ENCODE measurements around the gene ANXA6.
A peak's percentile ranks its signal among the peaks of the same experiment; 100 is the strongest.

ANXA6 gene

DNA sequence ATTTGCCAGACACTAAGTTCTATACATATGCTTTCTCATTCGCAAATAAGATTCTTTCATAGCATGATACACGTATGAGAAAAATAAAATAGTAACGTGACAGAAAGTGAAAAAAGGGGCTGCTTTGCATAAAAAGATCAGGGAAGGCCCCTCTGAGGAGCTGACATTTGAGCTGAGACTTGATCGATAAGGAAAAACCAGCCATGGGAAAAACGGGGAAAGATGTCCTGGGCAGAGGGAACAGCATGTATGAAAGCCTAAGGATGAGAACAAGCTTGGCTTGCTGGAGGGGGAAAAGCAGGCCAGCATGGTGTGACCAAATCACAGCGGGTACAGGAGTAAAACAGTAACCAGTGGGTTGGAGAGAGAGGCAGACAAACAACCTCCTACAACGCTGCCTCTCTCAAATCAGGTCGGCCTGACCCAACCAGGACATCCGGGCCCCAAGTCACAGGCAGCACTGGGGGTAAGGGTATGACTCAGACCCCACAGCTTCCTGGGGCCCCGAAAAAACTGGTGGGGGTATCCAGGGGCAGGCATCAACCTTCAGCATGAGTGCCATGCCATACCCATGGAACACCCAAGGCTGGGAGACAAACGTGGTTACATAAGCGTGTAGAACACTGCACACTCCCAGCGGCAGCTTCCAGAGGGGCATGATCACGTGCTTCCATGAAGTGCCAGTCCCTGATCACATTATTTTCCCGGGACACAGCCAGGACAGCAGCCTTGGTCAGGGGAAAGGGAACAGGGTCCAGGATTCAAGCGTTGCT is 78.9 kb downstream of the ANXA6 start:
- H3K9me3 Mint-ChIP-seq: peaks cover 2 to 5% of the 10 kb centered on the region in 2 donors
- peak; percentile 65 to 67 for ATAC-seq (replicated peaks)
- DNase-seq: peak; percentile 72
- no peaks in the 10 kb centered on the region for H3K27me3 Mint-ChIP-seq
- H3K4me3 Mint-ChIP-seq: peak overlapping the region; percentile 79 to 99
- peaks cover 56 to 76% of the 10 kb centered on the region in 2 donors for H3K4me1 Mint-ChIP-seq
- peak overlapping the region; percentile 91 for H3K27ac Mint-ChIP-seq
- H3K36me3 Mint-ChIP-seq: peaks cover 74 to 86% of the 10 kb centered on the region in 2 donors

DNA sequence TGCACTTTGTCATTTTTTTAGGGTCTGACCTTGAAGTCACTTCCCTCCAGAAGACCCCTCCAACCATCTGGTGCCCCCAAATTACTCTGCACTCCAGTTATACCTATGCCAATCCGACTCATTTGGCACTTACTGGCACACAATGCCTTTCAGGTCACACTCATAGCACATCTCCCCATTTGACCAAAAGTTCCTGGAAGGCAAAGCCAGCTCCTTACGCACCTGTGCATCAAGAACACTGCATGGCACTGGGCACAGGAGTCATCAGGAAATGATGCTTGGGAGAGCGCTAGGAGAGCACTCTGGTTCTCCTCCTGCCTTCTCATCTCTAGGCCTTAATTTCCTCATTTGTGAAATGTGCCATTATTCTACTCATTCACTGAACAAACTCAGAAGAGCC is 79.6 kb downstream of the ANXA6 start:
- DNase-seq (no peak), ATAC-seq (replicated peaks) (no peak)
- peaks cover 2 to 5% of the 10 kb centered on the region in 2 donors for H3K9me3 Mint-ChIP-seq
- peak overlapping the region; percentile 79 to 99 for H3K4me3 Mint-ChIP-seq
- H3K4me1 Mint-ChIP-seq: peaks cover 54 to 76% of the 10 kb centered on the region in 2 donors
- peaks cover 74 to 87% of the 10 kb centered on the region in 2 donors for H3K36me3 Mint-ChIP-seq
- H3K27ac Mint-ChIP-seq: peak overlapping the region; percentile 91
- H3K27me3 Mint-ChIP-seq: no peaks in the 10 kb centered on the region

DNA sequence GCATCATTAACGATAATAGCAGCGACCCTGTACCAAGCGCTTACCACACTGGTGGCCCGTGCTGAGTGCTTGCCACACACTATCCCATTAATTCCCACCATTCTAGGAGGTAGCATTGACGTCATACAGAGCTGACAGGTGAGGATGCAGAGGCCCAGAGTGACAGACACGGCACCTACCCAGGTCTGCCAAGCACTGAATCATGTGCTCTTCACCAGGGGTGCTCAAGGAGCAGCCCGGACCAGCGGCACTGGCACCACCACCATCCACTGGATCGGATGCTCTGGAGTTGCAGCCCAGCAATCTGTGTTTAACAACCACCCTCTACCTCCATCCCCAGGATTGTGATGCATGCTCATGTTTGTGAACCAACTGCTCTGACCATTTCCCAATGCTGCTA is 80.2 kb downstream of the ANXA6 start:
- Mint-ChIP-seq H3K27me3 (no peaks in the 10 kb centered on the region), H3K36me3 (peaks cover 74 to 88% of the 10 kb centered on the region in 2 donors), H3K4me3 (peak overlapping the region; percentile 79 to 99), H3K4me1 (peaks cover 55 to 76% of the 10 kb centered on the region in 2 donors), H3K27ac (peak overlapping the region; percentile 91), H3K9me3 (peaks cover 2 to 5% of the 10 kb centered on the region in 2 donors)
- no peak for DNase-seq
- ATAC-seq (replicated peaks): no peak

DNA sequence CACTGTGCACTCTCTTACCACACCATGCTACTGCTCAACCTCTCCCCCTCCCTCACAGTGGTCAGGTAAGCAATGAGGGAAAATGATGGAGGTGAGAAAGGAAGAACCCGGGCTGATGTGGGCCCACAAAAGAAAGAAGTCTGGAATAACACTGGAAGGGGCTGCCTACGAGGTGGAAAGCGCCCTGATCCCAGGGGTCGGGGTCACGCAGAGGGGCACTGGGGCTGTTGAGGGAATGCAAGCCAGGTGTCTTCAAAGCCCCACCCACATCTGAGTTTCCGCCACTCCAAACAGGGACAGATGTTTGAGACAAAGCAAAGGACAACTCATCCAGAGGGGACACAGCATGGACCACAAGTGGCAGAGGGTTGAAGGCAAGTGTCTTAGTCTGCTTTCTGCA is 81.0 kb downstream of the ANXA6 start:
- Mint-ChIP-seq H3K27ac (peak overlapping the region; percentile 91), H3K27me3 (no peaks in the 10 kb centered on the region), H3K9me3 (peaks cover 2 to 5% of the 10 kb centered on the region in 2 donors), H3K4me1 (peaks cover 61 to 80% of the 10 kb centered on the region in 2 donors), H3K36me3 (peaks cover 80 to 90% of the 10 kb centered on the region in 2 donors), H3K4me3 (peak overlapping the region; percentile 79 to 99)
- no peak for ATAC-seq (replicated peaks)
- DNase-seq: no peak

DNA sequence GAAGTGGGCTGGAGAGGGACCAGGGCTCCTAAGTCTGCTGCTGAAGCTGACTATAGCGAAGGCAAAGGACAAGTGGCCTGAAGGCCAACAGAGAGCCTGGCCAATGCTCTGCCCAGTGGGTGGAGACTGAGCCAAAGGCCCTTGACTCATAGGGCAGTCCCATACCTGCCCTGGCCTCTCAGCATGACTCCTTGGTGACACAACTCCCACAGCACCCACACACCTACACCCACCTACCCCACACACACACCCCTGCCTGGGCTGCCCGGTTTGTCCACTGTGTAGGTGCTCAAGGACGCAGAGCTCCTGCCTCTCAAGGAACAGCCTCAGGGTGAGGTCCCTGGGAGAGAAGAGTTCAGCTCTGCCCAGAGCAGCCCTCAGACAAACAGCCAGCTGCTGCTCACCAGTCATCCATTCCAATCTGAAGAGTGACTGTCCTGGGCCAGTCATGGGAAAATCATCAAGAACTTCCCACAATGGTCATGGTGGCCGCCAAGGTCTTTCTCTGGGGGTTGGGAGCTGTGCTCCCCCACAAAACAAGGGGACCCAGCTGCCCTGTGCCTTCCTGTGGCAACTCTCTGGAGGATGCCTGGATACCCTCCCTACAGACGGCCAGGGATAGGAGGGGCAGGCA is 81.8 kb downstream of the ANXA6 start:
- DNase-seq (no peak), ATAC-seq (replicated peaks) (no peak)
- peaks cover 67 to 88% of the 10 kb centered on the region in 2 donors for H3K4me1 Mint-ChIP-seq
- H3K27me3 Mint-ChIP-seq: no peaks in the 10 kb centered on the region
- peak overlapping the region; percentile 79 to 99 for H3K4me3 Mint-ChIP-seq
- peaks cover 2 to 5% of the 10 kb centered on the region in 2 donors for H3K9me3 Mint-ChIP-seq
- peak overlapping the region; percentile 91 for H3K27ac Mint-ChIP-seq
- peaks cover 80 to 91% of the 10 kb centered on the region in 2 donors for H3K36me3 Mint-ChIP-seq

DNA sequence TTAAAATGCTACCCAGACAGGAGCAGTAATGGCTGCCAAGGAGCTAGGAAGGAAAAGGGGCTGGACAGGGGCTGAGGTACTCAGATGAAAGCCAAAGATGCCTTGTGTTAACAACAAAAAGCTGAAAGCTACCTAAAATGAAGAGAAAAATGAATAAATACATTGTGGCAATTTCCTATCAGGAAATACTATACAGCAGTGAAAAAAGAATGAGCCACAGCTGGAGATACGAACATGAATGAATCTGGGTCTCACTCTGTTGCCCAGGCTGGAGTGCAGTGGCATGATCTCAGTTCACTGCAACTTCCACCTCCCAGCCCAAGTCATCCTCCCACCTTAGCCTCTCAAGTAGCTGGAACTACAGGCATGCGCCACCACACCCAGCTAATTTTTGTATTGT is 83.0 kb downstream of the ANXA6 start:
- ATAC-seq (replicated peaks) (no peak), DNase-seq (no peak)
- Mint-ChIP-seq H3K27me3 (no peaks in the 10 kb centered on the region), H3K4me1 (peaks cover 73 to 94% of the 10 kb centered on the region in 2 donors), H3K36me3 (peaks cover 72 to 90% of the 10 kb centered on the region in 2 donors), H3K27ac (peak overlapping the region; percentile 92), H3K9me3 (peaks cover 2 to 5% of the 10 kb centered on the region in 2 donors), H3K4me3 (peak overlapping the region; percentile 69 to 72)

DNA sequence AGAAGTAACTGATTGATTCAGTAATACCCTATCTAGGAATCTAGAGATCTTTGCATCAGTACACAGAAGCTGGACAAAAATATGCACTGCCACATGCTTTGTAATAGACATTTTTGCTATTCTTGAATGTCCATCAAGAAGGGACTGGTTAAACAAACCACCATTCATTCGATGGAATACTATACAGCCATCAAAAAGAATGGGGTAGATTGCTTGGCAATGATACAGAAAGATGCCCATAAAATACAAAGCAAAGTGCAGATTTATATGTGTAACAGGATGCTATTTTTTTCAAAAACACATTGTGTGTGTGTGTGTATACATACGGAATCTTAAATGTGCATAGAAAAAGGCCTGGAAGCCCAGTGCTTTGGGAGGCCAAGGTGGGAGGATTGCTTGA is 84.3 kb downstream of the ANXA6 start:
- H3K4me3 Mint-ChIP-seq: peak overlapping the region in 1 of 2 donors; percentile 56
- H3K36me3 Mint-ChIP-seq: peaks cover 70 to 87% of the 10 kb centered on the region in 2 donors
- ATAC-seq (replicated peaks): no peak
- peaks cover 2 to 5% of the 10 kb centered on the region in 2 donors for H3K9me3 Mint-ChIP-seq
- H3K4me1 Mint-ChIP-seq: peaks cover 80 to 94% of the 10 kb centered on the region in 2 donors
- peak overlapping the region; percentile 92 for H3K27ac Mint-ChIP-seq
- no peaks in the 10 kb centered on the region for H3K27me3 Mint-ChIP-seq
- DNase-seq: no peak

DNA sequence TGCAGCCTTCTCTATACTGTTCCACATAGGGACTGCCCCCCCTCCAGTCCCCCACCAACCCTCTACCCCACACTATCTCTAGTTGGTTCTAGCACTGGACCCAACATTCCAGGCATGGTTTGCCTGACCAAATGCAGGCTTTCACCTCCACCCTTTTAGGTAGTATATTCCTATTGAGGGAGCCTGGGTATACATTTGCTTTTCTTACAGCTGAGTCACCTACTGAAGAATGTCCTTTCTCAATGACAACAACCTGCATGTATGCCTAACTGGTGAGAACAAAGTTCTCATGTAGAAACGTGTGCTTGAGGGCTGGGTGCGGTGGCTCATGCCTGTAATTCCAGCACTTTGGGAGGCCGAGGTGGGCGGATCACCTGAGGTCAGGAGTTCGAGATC is 85.0 kb downstream of the ANXA6 start:
- peaks cover 70 to 87% of the 10 kb centered on the region in 2 donors for H3K36me3 Mint-ChIP-seq
- peaks cover 80 to 94% of the 10 kb centered on the region in 2 donors for H3K4me1 Mint-ChIP-seq
- H3K27me3 Mint-ChIP-seq: no peaks in the 10 kb centered on the region
- peak overlapping the region; percentile 34 to 56 for H3K4me3 Mint-ChIP-seq
- peaks cover 4 to 5% of the 10 kb centered on the region in 2 donors for H3K9me3 Mint-ChIP-seq
- DNase-seq (no peak), ATAC-seq (replicated peaks) (no peak)
- H3K27ac Mint-ChIP-seq: peak overlapping the region; percentile 92

DNA sequence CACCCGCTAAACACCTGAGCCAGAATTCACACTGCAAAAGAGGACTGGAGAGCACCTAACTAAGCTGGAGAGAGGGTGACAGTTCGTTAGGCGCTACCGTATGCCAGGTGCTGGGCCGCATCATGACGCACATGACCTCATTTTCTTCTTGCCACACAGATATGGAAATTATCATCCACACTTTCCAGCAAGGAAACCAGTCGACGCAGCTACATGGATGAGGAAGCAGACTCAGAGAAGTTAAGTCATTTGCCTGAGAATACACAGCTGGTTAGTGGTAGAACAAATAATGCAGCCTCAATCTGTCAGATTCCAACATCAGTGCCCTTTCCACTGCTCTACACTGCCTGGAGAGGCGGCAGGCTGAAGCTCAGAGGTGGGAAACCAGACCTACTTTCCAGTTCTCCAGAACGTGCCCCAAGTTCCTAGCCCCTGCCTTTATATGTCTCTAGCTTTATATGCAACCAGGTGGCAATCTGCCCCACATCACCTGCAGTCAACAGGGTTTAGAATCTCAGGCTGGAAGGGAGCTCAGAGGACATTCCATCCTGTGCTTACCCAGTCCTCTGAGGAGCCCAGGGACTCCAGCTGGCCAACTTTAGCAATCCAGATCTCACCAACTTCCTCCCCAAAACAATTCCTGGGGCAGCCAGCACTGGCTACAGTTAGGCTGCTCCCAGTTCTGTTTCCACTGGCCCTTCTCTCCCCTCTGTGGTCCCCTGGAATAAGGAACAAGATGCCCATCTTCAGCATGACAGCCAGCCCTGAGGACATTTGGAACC is 85.5 kb downstream of the ANXA6 start:
- Mint-ChIP-seq H3K4me1 (peaks cover 80 to 94% of the 10 kb centered on the region in 2 donors), H3K27ac (peak overlapping the region; percentile 92), H3K36me3 (peaks cover 72 to 87% of the 10 kb centered on the region in 2 donors), H3K4me3 (peak overlapping the region; percentile 34 to 56), H3K9me3 (peaks cover 4 to 5% of the 10 kb centered on the region in 2 donors), H3K27me3 (no peaks in the 10 kb centered on the region)
- ATAC-seq (replicated peaks): no peak
- DNase-seq: no peak

DNA sequence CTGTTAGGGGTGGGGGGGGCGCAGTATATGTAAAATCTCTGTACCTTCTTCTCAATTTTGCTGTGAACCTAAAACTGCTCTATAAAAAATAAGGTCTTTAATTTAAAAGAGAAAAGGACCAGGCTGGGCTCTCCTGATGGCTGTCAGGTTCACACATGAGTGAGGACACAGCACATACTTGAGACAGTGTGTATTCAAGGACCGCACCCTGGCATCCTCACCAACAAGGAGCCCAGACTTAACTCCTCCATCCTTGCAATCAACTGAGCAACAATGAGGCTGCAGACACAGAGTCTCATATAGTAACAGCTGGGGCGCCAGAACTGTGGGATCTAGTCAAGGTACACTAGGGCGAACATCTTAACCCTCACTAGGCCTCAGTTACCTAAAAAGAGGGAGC is 86.6 kb downstream of the ANXA6 start:
- H3K4me1 Mint-ChIP-seq: peaks cover 79 to 94% of the 10 kb centered on the region in 2 donors
- peaks cover 71 to 87% of the 10 kb centered on the region in 2 donors for H3K36me3 Mint-ChIP-seq
- H3K9me3 Mint-ChIP-seq: peaks cover 1 to 4% of the 10 kb centered on the region in 2 donors
- DNase-seq: no peak
- H3K27me3 Mint-ChIP-seq: no peaks in the 10 kb centered on the region
- H3K4me3 Mint-ChIP-seq: peak overlapping the region in 1 of 2 donors; percentile 7
- peak overlapping the region; percentile 76 for H3K27ac Mint-ChIP-seq
- ATAC-seq (replicated peaks): no peak

DNA sequence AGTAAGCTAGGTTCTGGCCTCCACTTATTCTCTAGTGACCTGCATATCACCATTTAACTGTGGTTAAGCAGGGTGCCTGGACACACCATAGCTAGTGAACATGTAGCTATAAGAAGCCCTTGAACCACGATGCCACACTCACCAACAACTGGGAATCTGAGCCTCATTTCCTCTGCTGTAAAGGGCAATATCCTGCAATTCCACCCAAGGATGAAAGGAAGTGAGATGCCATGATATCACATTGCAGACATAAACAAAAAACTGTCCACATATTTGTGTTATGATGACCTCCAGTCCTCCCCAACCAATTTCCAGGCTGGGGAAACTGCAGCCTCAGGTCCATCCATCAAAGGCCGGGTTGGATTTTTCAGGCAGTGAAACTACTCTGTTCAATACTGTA is 87.1 kb downstream of the ANXA6 start:
- no peak for DNase-seq
- H3K4me1 Mint-ChIP-seq: peaks cover 77 to 94% of the 10 kb centered on the region in 2 donors
- H3K9me3 Mint-ChIP-seq: peaks cover 0 to 4% of the 10 kb centered on the region in 2 donors
- peak overlapping the region; percentile 76 for H3K27ac Mint-ChIP-seq
- no peak for ATAC-seq (replicated peaks)
- no peak overlapping the region for H3K4me3 Mint-ChIP-seq
- H3K36me3 Mint-ChIP-seq: peaks cover 68 to 84% of the 10 kb centered on the region in 2 donors
- H3K27me3 Mint-ChIP-seq: no peaks in the 10 kb centered on the region

DNA sequence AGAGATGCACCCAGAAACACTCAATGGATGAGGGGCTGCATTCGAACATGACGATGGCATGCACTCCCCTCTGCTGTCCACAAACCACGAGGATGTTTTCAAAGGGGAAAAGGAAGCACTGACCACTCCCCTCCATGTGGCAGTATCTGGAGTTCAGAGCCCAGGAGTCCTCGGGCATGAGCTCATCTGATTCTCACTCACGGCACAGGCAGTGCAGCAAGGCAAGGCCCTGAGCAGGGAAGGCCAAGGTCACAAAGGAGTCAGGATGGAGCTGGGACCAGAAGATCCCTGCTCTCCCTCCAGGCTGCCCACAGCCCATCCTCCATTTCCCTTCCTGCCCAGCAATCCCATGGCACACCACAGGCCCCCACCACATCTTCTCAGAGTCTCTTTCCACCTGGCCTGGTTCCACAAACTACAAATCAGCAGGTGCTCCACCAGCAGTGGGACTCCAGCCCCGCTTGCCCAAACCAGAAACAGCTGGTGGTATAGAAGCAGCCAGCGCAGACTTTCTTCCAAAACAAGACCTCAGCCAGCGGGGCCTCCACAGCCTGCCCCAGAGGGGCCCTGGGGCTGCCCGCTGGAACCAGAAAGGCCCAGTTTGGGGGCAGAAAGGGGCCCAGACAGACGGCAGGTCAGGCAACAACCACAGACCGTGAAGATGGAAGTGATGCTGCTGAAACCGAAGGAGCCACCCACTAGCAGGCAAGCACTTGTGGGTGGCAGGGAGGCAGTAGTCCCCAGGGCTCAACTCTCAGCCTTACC is 89.0 kb downstream of the ANXA6 start:
- Mint-ChIP-seq H3K4me1 (peaks cover 85 to 100% of the 10 kb centered on the region in 2 donors), H3K27me3 (no peaks in the 10 kb centered on the region), H3K4me3 (peak overlapping the region; percentile 78 to 79), H3K36me3 (peaks cover 75 to 89% of the 10 kb centered on the region in 2 donors), H3K9me3 (peaks cover 0 to 2% of the 10 kb centered on the region in 2 donors), H3K27ac (peak overlapping the region; percentile 99)
- ATAC-seq (replicated peaks) (peak; percentile 71 to 78), DNase-seq (peak; percentile 91)

DNA sequence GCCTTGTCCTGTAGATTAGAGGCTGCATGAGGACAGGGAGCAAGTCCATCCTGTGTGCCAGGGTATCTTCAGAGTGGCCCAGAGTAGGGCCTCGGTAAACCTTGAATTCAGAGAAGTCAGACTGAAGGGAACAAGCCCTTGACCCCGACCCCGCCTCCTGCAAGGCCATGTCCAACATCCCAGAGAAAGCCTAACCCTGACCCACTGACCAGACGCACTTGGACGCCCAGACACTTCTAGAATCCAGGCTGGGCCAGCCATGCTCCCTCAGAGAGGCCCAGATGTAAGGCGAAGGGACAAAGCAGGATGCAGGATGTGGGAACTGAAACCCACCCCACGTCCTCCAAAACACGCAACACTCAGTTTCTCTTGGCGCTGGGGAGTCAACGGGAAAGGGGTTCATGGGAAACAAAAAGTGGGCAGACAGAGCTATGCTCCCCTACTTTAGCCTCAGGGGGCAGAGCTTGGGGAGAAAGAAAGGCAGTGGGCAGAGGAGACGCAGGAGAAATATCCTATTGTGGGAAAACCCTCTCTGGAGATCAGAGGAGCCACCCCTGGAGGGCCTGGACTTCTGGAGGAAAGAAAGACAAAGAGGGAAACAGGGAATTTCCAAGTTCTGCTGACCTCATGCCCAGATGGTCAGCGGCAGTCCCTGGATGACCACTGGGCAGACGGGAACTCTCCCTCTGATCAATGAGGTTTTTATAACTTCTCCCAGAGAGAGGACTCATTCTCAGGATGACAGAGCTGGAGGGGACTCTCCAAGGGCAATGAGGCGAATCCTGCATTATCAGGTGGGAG is 89.7 kb downstream of the ANXA6 start:
- ATAC-seq (replicated peaks): peak in 1 of 2 donors; percentile 4
- Mint-ChIP-seq H3K36me3 (peaks cover 76 to 88% of the 10 kb centered on the region in 2 donors), H3K27ac (peak overlapping the region; percentile 99), H3K27me3 (no peaks in the 10 kb centered on the region), H3K4me1 (peaks cover 89 to 100% of the 10 kb centered on the region in 2 donors), H3K4me3 (peak overlapping the region; percentile 78 to 79), H3K9me3 (peaks cover 0 to 2% of the 10 kb centered on the region in 2 donors)
- no peak for DNase-seq
